IPS-18c (cell line): Measurements from ENCODE around the gene PPP1CC.

Experiments
- H3K4me3 ChIP-seq: 2 replicates; pipeline ENCODE4 v1.7.0; 2013; ENCODE audit warnings: low read depth, mild to moderate bottlenecking, low read length, moderate library complexity; ENCODE audit not compliant: insufficient read depth
- H3K9me3 ChIP-seq: one replicate; pipeline ENCODE4 v1.6.1; 2013; ENCODE audit warnings: mild to moderate bottlenecking, low read length, moderate library complexity; ENCODE audit not compliant: control insufficient read depth, insufficient read depth

Gene PPP1CC

DNA sequence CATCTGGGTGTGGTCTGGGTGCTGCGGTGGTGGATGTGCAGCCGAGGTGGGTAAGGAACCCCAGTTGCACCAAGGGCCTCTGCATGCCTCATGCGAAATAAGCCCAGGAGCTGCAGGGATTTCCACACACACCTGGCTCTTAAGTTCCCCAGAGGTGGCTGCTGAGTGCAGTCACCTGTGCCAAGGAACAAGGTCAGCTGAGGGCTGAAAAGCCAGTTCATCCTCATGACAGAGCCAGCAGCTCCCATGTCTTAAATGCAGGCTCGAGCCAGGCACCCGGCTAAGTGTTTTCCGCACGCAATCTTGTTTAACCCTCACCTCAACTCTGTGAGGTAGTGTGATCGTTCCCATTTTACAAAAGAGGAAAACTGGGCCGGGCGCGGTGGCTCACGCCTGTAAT lies 63.5 kb downstream of the PPP1CC start:
- Histone ChIP-seq H3K9me3 (no peaks in the 10 kb centered on the region), H3K4me3 (no peak overlapping the region)

DNA sequence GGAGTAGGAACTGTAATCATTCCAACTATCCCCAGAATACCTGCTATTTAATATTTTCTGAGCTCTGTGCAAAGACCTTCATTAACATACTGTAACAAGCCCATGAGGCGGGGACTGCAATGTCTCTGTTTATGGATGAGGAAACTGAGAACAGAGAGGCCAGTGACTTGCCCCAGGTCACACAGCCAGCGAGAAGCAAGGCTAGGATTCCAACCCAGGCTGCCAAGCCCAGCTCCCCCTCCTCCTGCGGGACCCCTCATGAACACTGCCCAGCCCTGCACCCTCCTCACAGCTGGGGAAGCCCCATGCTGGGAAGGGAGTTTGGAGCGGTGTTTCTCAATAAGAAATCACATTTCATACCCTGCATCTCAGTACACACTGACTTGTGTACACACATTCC lies 64.7 kb downstream of the PPP1CC start:
- H3K9me3 ChIP-seq = no peaks in the 10 kb centered on the region
- no peak overlapping the region for H3K4me3 ChIP-seq

DNA sequence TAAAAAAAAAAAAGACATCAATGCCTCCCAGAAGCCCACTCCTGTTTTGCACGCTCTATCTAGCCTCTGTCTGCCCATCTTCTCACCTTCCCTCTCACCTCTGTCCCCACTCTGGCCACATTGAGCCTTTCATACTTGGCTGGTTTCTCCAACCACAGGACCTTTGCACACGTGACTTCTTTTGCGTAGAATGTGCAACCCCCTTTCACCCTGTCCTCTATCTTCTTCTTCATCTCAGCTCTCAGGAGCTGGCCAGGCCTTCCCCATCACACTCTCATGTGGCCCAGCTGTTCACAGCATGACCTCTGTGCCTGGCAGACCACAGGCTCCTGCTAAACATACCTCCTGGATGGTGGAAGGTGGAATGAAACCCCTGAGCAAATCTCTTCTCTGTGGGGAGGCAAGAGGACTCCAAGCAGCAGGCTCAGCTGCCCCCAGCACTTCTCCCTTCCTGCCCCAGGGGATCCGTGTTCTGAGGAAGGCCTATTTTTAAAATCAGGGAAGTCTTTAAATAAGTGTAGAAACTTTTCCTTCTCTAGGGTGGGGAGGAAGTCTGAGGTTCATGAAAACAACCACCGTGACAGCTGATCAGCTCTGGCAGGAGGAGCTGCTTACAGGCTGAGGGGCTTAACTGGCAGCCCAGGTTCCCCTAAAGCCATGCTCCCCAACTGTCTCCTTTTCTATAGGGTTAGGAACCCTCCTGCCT lies 65.3 kb downstream of the PPP1CC start:
- no peak overlapping the region for H3K4me3 ChIP-seq
- no peaks in the 10 kb centered on the region for H3K9me3 ChIP-seq

DNA sequence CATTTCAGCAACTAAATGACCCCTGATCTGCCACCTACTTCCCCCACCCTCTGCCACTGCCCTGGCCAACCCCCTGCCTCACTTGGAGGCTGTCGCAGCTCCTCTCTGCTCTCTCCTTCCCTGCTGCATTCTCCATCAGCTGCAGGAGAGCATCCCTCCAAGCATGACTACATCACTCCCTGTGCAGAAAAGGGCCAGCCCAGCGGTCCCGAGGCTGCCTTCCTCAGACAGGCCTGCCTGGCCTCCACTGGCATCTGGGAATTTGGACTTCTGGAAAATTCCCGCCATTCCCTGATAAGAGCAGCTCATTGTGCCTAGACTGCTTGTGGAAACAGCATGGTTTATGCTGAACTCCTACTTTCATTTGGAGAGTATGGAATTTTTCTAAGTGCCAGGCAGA lies 66.5 kb downstream of the PPP1CC start:
- H3K4me3 ChIP-seq = no peak overlapping the region
- H3K9me3 ChIP-seq = no peaks in the 10 kb centered on the region

DNA sequence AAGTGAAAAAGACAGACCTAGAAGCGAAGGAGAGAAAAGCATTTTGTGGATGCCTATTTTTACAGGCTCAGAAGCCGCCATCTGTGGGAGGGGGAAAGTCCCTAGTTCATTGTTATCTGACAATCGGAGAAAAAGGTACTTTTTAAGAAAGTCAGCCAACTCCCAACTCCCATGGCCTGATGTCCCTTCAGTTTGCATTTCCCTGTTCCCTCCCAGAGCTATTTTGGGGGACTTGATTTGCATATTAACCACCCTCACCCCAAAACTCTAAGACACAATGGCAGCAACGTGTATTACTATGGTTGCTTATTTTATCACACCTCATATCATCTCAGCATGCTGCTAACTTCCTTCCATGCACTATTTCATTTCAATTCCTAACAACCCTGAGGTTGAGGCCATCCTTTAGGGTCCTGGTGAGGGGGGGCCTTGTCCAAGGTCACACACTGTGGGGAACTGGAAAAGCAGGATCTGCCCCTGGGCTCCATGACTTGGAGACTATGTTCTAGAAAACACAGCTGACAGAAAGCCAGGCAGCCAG lies 72.5 kb downstream of the PPP1CC start:
- Histone ChIP-seq H3K4me3 (no peak overlapping the region), H3K9me3 (no peaks in the 10 kb centered on the region)
